Body of pancreas (tissue), 4 donors: Measurements from ENCODE around the gene BOC.

Experiments used
- CTCF ChIP-seq, 7 experiments: fragments of 450-650 bp in 4 of 7; fragments of 200-600 bp in 3 of 7; sonication (generic) in 3 of 7; IDR thresholded peaks; one replicate each; pipeline ENCODE4 v1.5.1; 2016 to 2019; ENCODE audit warnings: antibody characterized with exemption in 7 of 7
- POLR2A ChIP-seq, 3 donors: fragments of 450-650 bp; IDR thresholded peaks; one replicate each; pipeline ENCODE4 v1.6.1; 2016; ENCODE audit warnings: antibody characterized with exemption in 3 of 3, mild to moderate bottlenecking in 2 of 3

- TF ChIP-seq CTCF (IDR thresholded peaks at IDR 0.05) (no peak), POLR2A (IDR thresholded peaks at IDR 0.05) (no peak)
Measured at GRCh38 chr3:113269661-113270060, 58.3 kb downstream of the BOC start.
